PC-9 (cell line): ENCODE measurements around the gene PSMB5.

Experiments used
- EZH2 ChIP-seq: fragments of 200-600 bp; sonication (generic); IDR thresholded peaks from 2 replicates; pipeline ENCODE4 v1.8.0; 2017; ENCODE audit warnings: antibody characterized with exemption, low read depth
- TF ChIP-seq, protein P1 (sequence below): fragments of 200-600 bp; sonication (generic); conservative IDR thresholded peaks from 2 replicates; pipeline ENCODE4 v1.6.1; 2017; ENCODE audit warnings: mixed run types, antibody characterized with exemption, mild to moderate bottlenecking, moderate library complexity

DNA sequence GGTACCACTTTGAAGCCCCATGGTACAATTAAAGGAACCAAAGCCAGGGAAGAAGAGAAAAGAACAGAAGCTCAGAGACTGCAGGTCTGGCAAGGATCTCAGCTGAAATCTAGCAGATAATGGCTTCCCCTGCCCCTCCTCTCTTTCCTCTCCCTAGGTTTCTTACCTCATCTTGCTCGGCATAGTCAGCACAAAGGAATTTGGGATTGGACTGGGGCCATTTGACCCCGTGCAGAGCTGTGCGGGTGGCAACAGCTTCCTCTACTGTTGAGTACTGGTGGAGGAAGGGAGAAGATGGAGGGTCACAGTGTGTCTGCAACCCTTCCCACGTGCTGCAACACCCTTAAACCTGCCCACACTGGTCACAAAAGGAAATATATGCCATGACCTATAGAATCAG lies 27.3 kb upstream of the PSMB5 start:
- TF ChIP-seq, protein P1, sequence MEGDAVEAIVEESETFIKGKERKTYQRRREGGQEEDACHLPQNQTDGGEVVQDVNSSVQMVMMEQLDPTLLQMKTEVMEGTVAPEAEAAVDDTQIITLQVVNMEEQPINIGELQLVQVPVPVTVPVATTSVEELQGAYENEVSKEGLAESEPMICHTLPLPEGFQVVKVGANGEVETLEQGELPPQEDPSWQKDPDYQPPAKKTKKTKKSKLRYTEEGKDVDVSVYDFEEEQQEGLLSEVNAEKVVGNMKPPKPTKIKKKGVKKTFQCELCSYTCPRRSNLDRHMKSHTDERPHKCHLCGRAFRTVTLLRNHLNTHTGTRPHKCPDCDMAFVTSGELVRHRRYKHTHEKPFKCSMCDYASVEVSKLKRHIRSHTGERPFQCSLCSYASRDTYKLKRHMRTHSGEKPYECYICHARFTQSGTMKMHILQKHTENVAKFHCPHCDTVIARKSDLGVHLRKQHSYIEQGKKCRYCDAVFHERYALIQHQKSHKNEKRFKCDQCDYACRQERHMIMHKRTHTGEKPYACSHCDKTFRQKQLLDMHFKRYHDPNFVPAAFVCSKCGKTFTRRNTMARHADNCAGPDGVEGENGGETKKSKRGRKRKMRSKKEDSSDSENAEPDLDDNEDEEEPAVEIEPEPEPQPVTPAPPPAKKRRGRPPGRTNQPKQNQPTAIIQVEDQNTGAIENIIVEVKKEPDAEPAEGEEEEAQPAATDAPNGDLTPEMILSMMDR, result no peak
- no peak for TF ChIP-seq EZH2
